Breast epithelium (tissue), 3 donors: ENCODE results near the gene ITIH3.

Experiments used
- POLR2A ChIP-seq: fragments of 450-650 bp; IDR thresholded peaks from one replicate; pipeline ENCODE4 v1.6.1; 2016; ENCODE audit warnings: antibody characterized with exemption, mild to moderate bottlenecking, moderate library complexity
- POLR2AphosphoS5 ChIP-seq, 3 donors: sonication (generic); formaldehyde crosslinking; IDR thresholded peaks; one replicate each; pipeline ENCODE4 v1.6.1; 2017; ENCODE audit warnings: antibody characterized with exemption in 3 of 3
- TF ChIP-seq, protein P1 (sequence below), 3 donors: fragments of 450-650 bp; IDR thresholded peaks; one replicate each; pipeline ENCODE4 v1.5.1; 2016 to 2017; ENCODE audit warnings: antibody characterized with exemption in 3 of 3, mild to moderate bottlenecking in 3 of 3, moderate library complexity in 3 of 3

DNA sequence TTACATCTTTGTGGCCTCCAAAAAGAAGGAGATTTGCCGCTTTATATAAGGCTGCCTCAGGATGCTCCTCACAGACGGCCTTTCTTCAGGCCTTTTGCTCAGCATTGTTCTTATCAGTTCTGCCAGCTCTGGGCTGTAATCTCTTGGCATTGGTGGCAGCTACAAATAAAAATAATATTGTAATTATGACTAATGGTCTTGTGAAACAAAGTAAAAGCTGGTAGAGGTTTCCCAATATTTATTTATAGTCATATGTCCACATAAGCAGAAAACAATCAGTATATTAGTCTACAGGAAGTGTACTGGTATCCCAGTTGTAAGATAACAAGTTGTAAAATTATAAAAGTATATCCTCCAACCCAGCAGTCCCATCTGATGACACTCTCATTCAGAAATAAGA, 31.1 kb upstream of the ITIH3 start:
- TF ChIP-seq, protein P1, sequence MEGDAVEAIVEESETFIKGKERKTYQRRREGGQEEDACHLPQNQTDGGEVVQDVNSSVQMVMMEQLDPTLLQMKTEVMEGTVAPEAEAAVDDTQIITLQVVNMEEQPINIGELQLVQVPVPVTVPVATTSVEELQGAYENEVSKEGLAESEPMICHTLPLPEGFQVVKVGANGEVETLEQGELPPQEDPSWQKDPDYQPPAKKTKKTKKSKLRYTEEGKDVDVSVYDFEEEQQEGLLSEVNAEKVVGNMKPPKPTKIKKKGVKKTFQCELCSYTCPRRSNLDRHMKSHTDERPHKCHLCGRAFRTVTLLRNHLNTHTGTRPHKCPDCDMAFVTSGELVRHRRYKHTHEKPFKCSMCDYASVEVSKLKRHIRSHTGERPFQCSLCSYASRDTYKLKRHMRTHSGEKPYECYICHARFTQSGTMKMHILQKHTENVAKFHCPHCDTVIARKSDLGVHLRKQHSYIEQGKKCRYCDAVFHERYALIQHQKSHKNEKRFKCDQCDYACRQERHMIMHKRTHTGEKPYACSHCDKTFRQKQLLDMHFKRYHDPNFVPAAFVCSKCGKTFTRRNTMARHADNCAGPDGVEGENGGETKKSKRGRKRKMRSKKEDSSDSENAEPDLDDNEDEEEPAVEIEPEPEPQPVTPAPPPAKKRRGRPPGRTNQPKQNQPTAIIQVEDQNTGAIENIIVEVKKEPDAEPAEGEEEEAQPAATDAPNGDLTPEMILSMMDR (IDR thresholded peaks at IDR 0.05): no peak
- no peak for TF ChIP-seq POLR2A
- TF ChIP-seq POLR2AphosphoS5 (IDR thresholded peaks at IDR 0.05): no peak
